Smooth muscle cell (in vitro differentiated cells): ENCODE measurements around the gene TPPP3. TPM values are rescaled to one million over a fixed set of nuclear protein-coding genes. Genes with fewer than 3 reads are reported as not detected.
"Not testable (repeated sequence)": the region's sequence is repeated elsewhere in the genome, so short reads cannot be mapped to it uniquely, and the experiment has no call there.

ENCODE experiments used
- DNase-seq: peaks from one replicate; lab custom pipeline; 2025; ENCODE audit not compliant: unreplicated experiment; lab: John Stamatoyannopoulos, UW
- H2AFZ ChIP-seq: fragments of 200-600 bp; sonication (generic); 2 replicates; pipeline ENCODE4 v1.6.0; 2016; ENCODE audit warnings: antibody characterized with exemption, low read depth, mild to moderate bottlenecking
- H3F3A ChIP-seq: fragments of 200-600 bp; sonication (generic); 2 replicates; pipeline ENCODE4 v1.6.0; 2017; ENCODE audit warnings: antibody characterized with exemption, low read depth
- H3K27ac ChIP-seq: fragments of 200-600 bp; sonication (generic); 2 replicates; pipeline ENCODE4 v1.5.1; 2016; ENCODE audit warnings: low read depth, mild to moderate bottlenecking
- H3K27me3 ChIP-seq: fragments of 200-600 bp; sonication (generic); 2 replicates; pipeline ENCODE4 v1.6.1; 2016; ENCODE audit warnings: low read depth, mild to moderate bottlenecking
- H3K36me3 ChIP-seq: fragments of 200-600 bp; sonication (generic); 2 replicates; pipeline ENCODE4 v1.5.1; 2016; ENCODE audit warnings: low read depth
- H3K4me1 ChIP-seq: fragments of 200-600 bp; sonication (generic); 2 replicates; pipeline ENCODE4 v1.5.1; 2016; ENCODE audit warnings: low read depth
- H3K4me2 ChIP-seq: fragments of 200-600 bp; sonication (generic); 2 replicates; pipeline ENCODE4 v1.6.0; 2016; ENCODE audit warnings: mild to moderate bottlenecking
- H3K4me3 ChIP-seq: fragments of 200-600 bp; sonication (generic); 2 replicates; pipeline ENCODE4 v1.5.1; 2016; ENCODE audit warnings: mild to moderate bottlenecking
- H3K79me2 ChIP-seq: fragments of 200-600 bp; sonication (generic); 2 replicates; pipeline ENCODE4 v1.6.0; 2016; ENCODE audit warnings: low read depth, mild to moderate bottlenecking
- H3K9ac ChIP-seq: fragments of 200-600 bp; sonication (generic); 2 replicates; pipeline ENCODE4 v1.6.0; 2016; ENCODE audit warnings: low read depth
- H3K9me3 ChIP-seq: fragments of 200-600 bp; sonication (generic); replicated peaks from 2 replicates; pipeline ENCODE4 v1.5.1; 2016; ENCODE audit warnings: low read depth
- H4K20me1 ChIP-seq: fragments of 200-600 bp; sonication (generic); 2 replicates; pipeline ENCODE4 v1.6.0; 2016; ENCODE audit warnings: low read depth
- WGBS: methylation state at CpG from one replicate; pipeline ENCODE4 v1.1.7; 2016; ENCODE audit warnings: low lambda C conversion rate; 5-methylcytosine and 5-hydroxymethylcytosine counted together
- polyA plus RNA-seq: library from polyadenylated mRNA; unstranded; fragments of >200 nt; fragmentation: Nextera tagmentation; extraction: Ambion mirVana; gene quantifications from 2 replicates; pipeline ENCODE4 v1.2.1, GENCODE V29; 2016
- total RNA-seq: library from RNA; depleted of rRNA; stranded (reverse); fragments of >200 nt; gene quantifications from 2 replicates; pipeline ENCODE4 v1.2.3, GENCODE V29; 2014
- TF ChIP-seq, protein P1 (sequence below): fragments of 200-600 bp; sonication (generic); IDR thresholded peaks from 2 replicates; pipeline ENCODE4 v1.5.1; 2017; ENCODE audit warnings: borderline replicate concordance, mild to moderate bottlenecking, antibody characterized with exemption; ENCODE audit not compliant: insufficient read depth, poor library complexity, severe bottlenecking

Gene TPPP3
- total and polyA plus RNA-seq, 2 experiments from 2014 or later: 1.3 to 1.9 TPM

DNA sequence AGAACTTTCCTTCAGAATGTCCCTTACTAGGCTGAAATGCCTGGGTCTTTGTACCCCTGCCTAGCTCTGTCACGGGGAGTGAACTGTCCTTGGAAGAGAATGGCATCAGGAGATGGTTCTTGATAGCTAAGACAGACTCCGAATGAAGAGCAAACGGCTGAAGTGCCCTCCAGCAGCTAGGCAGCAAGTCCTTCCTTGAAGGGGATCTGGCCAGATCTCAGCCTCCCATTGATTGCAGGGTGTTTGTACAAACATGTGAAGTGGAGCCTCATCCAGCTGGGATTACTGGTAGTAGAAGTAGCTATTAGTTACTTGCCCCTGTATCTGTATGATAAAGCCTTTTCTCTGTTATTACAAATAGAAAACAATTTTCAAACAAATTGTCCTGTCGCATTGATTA, 35.7 kb downstream of the TPPP3 start:
- no peaks in the 10 kb centered on the region for H3K36me3 ChIP-seq
- H2AFZ ChIP-seq: no peak overlapping the region
- no peak overlapping the region for H3K27ac ChIP-seq
- H3F3A ChIP-seq: no peaks in the 10 kb centered on the region
- no peaks in the 10 kb centered on the region for H3K79me2 ChIP-seq
- no peaks in the 10 kb centered on the region for H4K20me1 ChIP-seq
- no peak overlapping the region for H3K9ac ChIP-seq
- peaks cover 56% of the 10 kb centered on the region for H3K27me3 ChIP-seq
- no peaks in the 10 kb centered on the region for H3K9me3 ChIP-seq
- 67% methylated on average over 4 of the region's 4 CpGs for WGBS
- DNase-seq: no peak
- no peaks in the 10 kb centered on the region for H3K4me1 ChIP-seq
- H3K4me2 ChIP-seq: no peak overlapping the region
- TF ChIP-seq, protein P1, sequence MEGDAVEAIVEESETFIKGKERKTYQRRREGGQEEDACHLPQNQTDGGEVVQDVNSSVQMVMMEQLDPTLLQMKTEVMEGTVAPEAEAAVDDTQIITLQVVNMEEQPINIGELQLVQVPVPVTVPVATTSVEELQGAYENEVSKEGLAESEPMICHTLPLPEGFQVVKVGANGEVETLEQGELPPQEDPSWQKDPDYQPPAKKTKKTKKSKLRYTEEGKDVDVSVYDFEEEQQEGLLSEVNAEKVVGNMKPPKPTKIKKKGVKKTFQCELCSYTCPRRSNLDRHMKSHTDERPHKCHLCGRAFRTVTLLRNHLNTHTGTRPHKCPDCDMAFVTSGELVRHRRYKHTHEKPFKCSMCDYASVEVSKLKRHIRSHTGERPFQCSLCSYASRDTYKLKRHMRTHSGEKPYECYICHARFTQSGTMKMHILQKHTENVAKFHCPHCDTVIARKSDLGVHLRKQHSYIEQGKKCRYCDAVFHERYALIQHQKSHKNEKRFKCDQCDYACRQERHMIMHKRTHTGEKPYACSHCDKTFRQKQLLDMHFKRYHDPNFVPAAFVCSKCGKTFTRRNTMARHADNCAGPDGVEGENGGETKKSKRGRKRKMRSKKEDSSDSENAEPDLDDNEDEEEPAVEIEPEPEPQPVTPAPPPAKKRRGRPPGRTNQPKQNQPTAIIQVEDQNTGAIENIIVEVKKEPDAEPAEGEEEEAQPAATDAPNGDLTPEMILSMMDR: no peak
- H3K4me3 ChIP-seq: no peak overlapping the region

DNA sequence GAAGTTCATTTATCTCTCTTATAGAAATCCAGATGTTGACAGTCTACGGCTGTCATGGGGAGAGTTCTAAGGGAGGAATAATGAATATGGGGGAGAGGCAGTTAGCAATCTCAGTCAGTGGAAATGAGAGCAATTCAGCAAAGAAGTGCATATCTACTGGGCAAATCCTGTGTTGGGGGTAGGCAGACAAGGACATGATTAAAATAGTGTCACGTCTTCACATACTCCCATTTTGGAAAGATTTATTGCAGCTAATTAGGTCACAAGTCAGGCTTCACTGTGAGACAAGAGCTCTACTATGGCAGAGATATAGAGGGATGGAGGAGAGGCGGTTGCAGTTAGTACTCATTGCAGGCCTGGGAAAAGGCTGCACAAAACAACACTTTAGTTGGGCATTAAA, 36.9 kb downstream of the TPPP3 start:
- WGBS: 74% methylated on average over 3 of the region's 3 CpGs
- H3K27ac ChIP-seq: no peak overlapping the region
- no peaks in the 10 kb centered on the region for H3F3A ChIP-seq
- H3K4me3 ChIP-seq: no peak overlapping the region
- no peaks in the 10 kb centered on the region for H3K79me2 ChIP-seq
- TF ChIP-seq, protein P1: no peak
- no peaks in the 10 kb centered on the region for H3K4me1 ChIP-seq
- no peak overlapping the region for H2AFZ ChIP-seq
- H3K27me3 ChIP-seq: peaks cover 51% of the 10 kb centered on the region
- H3K36me3 ChIP-seq: no peaks in the 10 kb centered on the region
- no peak overlapping the region for H3K9ac ChIP-seq
- no peak for DNase-seq
- no peak overlapping the region for H3K4me2 ChIP-seq
- H4K20me1 ChIP-seq: no peaks in the 10 kb centered on the region
- H3K9me3 ChIP-seq: no peaks in the 10 kb centered on the region

DNA sequence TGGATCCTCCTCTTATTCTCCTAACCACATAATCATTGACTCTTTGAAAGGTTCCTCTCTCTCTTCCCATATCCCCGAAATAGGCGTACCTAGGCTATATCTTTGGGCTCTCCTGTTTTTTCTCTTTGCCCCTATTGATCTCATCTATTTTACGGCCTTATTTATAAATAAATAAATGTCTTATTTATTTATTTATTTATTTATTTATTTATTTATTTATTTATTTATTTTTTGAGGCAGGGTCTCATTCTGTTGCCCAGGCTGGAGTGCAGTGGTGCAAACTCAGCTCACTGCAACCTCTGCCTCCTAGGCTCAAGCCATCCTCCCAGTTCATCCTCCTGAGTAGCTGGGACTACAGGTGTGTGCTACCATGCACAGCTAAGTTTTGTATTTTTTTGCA, 40.8 kb downstream of the TPPP3 start:
- H3K9me3 ChIP-seq, H3K4me1 ChIP-seq, H3K9ac ChIP-seq, H3F3A ChIP-seq, DNase-seq, H3K4me2 ChIP-seq, H2AFZ ChIP-seq, H3K4me3 ChIP-seq, H3K79me2 ChIP-seq, H3K27ac ChIP-seq, H3K36me3 ChIP-seq, H4K20me1 ChIP-seq: not testable (repeated sequence)
- peaks cover 43% of the 10 kb centered on the region for H3K27me3 ChIP-seq
- 90% methylated on average over 3 of the region's 3 CpGs for WGBS

DNA sequence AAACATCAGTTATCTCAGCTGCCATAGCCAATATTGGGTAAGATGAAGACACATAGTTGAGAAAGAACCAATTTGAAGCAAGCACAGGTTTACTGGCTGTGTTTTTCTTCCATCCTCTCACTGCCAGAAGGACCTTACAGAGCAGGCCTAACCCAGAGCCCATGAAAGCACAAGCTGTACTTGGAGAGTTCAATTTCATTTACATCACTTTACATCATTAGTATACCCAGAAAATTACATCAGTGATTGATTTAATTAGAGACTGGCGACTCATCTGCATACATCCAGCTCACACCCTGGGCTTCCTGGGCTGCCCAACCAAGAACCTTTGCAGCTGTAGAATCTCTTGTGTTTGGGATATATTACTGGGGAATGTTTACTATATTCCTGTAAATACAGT, 43.0 kb downstream of the TPPP3 start:
- H3F3A ChIP-seq: no peaks in the 10 kb centered on the region
- H2AFZ ChIP-seq: no peak overlapping the region
- H3K27me3 ChIP-seq: peaks cover 24% of the 10 kb centered on the region
- H3K4me3 ChIP-seq: no peak overlapping the region
- 81% methylated on average over 1 of the region's 1 CpG for WGBS
- H3K4me1 ChIP-seq: no peaks in the 10 kb centered on the region
- no peaks in the 10 kb centered on the region for H4K20me1 ChIP-seq
- H3K27ac ChIP-seq: no peak overlapping the region
- no peak overlapping the region for H3K4me2 ChIP-seq
- TF ChIP-seq, protein P1: no peak
- no peaks in the 10 kb centered on the region for H3K9me3 ChIP-seq
- no peak for DNase-seq
- H3K79me2 ChIP-seq: no peaks in the 10 kb centered on the region
- no peaks in the 10 kb centered on the region for H3K36me3 ChIP-seq
- H3K9ac ChIP-seq: no peak overlapping the region
